Adipocyte (in vitro differentiated cells): ENCODE results near the gene SMTN.
"Not testable (repeated sequence)": the region's sequence is repeated elsewhere in the genome, so short reads cannot be mapped to it uniquely, and the experiment has no call there.

Experiments used
- DNase-seq: peaks from one replicate; pipeline ENCODE4 v3.0.0-alpha.2; 2015; ENCODE audit warnings: low read depth
- H3K27me3 ChIP-seq: replicated peaks from 2 replicates; pipeline ENCODE4 v1.7.0; 2013; ENCODE audit warnings: mild to moderate bottlenecking, low read length, moderate library complexity; ENCODE audit not compliant: control insufficient read depth, insufficient read depth
- H3K36me3 ChIP-seq: 2 replicates; pipeline ENCODE4 v1.7.0; 2013; ENCODE audit warnings: low read length, mild to moderate bottlenecking, moderate library complexity; ENCODE audit not compliant: control insufficient read depth, insufficient read depth, severe bottlenecking
- H3K4me1 ChIP-seq: 2 replicates; pipeline ENCODE4 v1.7.0; 2013; ENCODE audit warnings: mild to moderate bottlenecking, low read length, moderate library complexity; ENCODE audit not compliant: control insufficient read depth, insufficient read depth
- H3K4me3 ChIP-seq: 2 replicates; pipeline ENCODE4 v1.7.0; 2013; ENCODE audit warnings: mild to moderate bottlenecking, low read length, moderate library complexity
- H3K9ac ChIP-seq: 2 replicates; pipeline ENCODE4 v1.7.0; 2013; ENCODE audit warnings: mild to moderate bottlenecking, low read length, moderate library complexity
- H3K9me3 ChIP-seq: 2 replicates; pipeline ENCODE4 v1.7.0; 2013; ENCODE audit warnings: mild to moderate bottlenecking, low read length, moderate library complexity; ENCODE audit not compliant: control insufficient read depth

SMTN gene

GRCh38 chr22:31102441-31103081 is 21.4 kb downstream of the SMTN start:
- Histone ChIP-seq H3K27me3 (no peaks in the 10 kb centered on the region), H3K9me3 (no peaks in the 10 kb centered on the region), H3K4me1 (peaks cover 52% of the 10 kb centered on the region), H3K9ac (peak overlapping the region; percentile 68), H3K4me3 (no peak overlapping the region), H3K36me3 (peaks cover 20% of the 10 kb centered on the region)
- DNase-seq, result peak; percentile 97

- Histone ChIP-seq H3K36me3 (peaks cover 16% of the 10 kb centered on the region), H3K27me3 (no peaks in the 10 kb centered on the region), H3K4me3 (no peak overlapping the region), H3K4me1 (peaks cover 56% of the 10 kb centered on the region), H3K9ac (peak overlapping the region; percentile 68), H3K9me3 (no peaks in the 10 kb centered on the region)
- DNase-seq, result no peak
Observed at GRCh38 chr22:31103111-31103510, 22.0 kb downstream of the SMTN start.

- no peaks in the 10 kb centered on the region for H3K27me3 ChIP-seq
- H3K36me3 ChIP-seq, result peaks cover 14% of the 10 kb centered on the region
- peak overlapping the region; percentile 68 for H3K9ac ChIP-seq
- no peaks in the 10 kb centered on the region for H3K9me3 ChIP-seq
- H3K4me3 ChIP-seq, result no peak overlapping the region
- no peak for DNase-seq
- H3K4me1 ChIP-seq, result peaks cover 53% of the 10 kb centered on the region
Observed at GRCh38 chr22:31103899-31104694, 23.0 kb downstream of the SMTN start.

GRCh38 chr22:31104869-31105268 is 23.8 kb downstream of the SMTN start:
- Histone ChIP-seq H3K4me1 (peaks cover 45% of the 10 kb centered on the region), H3K9me3 (no peaks in the 10 kb centered on the region), H3K27me3 (no peaks in the 10 kb centered on the region), H3K36me3 (peaks cover 14% of the 10 kb centered on the region), H3K4me3 (no peak overlapping the region), H3K9ac (no peak overlapping the region)
- no peak for DNase-seq

GRCh38 chr22:31105282-31105929 is 24.3 kb downstream of the SMTN start:
- Histone ChIP-seq H3K36me3 (peaks cover 14% of the 10 kb centered on the region), H3K4me3 (peak overlapping the region; percentile 92), H3K27me3 (no peaks in the 10 kb centered on the region), H3K9me3 (no peaks in the 10 kb centered on the region), H3K4me1 (peaks cover 45% of the 10 kb centered on the region), H3K9ac (peak overlapping the region; percentile 100)
- DNase-seq, result no peak

GRCh38 chr22:31106001-31106571 is 25.0 kb downstream of the SMTN start:
- Histone ChIP-seq H3K9ac (peak overlapping the region; percentile 100), H3K36me3 (peaks cover 14% of the 10 kb centered on the region), H3K9me3 (no peaks in the 10 kb centered on the region), H3K4me1 (peaks cover 43% of the 10 kb centered on the region), H3K27me3 (no peaks in the 10 kb centered on the region), H3K4me3 (peak overlapping the region; percentile 92)
- no peak for DNase-seq

GRCh38 chr22:31106731-31107177 is 25.6 kb downstream of the SMTN start:
- H3K4me3 ChIP-seq, result peak overlapping the region; percentile 92
- peaks cover 38% of the 10 kb centered on the region for H3K4me1 ChIP-seq
- no peaks in the 10 kb centered on the region for H3K9me3 ChIP-seq
- peaks cover 14% of the 10 kb centered on the region for H3K36me3 ChIP-seq
- DNase-seq, result peak; percentile 65
- H3K9ac ChIP-seq, result peak overlapping the region; percentile 100
- no peaks in the 10 kb centered on the region for H3K27me3 ChIP-seq

- Histone ChIP-seq H3K4me1 (peaks cover 32% of the 10 kb centered on the region), H3K36me3 (peaks cover 14% of the 10 kb centered on the region), H3K27me3 (no peaks in the 10 kb centered on the region), H3K9ac (peak within 1 kb of the TSS; percentile 100), H3K9me3 (no peaks in the 10 kb centered on the region), H3K4me3 (peak within 1 kb of the TSS; percentile 92)
- DNase-seq, result peak; percentile 99
Observed at GRCh38 chr22:31107178-31107893, 26.2 kb downstream of the SMTN start, which contains the start of gene SELENOM. TSS of gene SELENOM (minus strand) at chr22:31107568. CDS start at chr22:31107505, 63 bp downstream.

GRCh38 chr22:31107894-31108218 is 26.7 kb downstream of the SMTN start:
- peaks cover 14% of the 10 kb centered on the region for H3K36me3 ChIP-seq
- DNase-seq, result no peak
- H3K4me1 ChIP-seq, result peaks cover 28% of the 10 kb centered on the region
- H3K4me3 ChIP-seq, result peak overlapping the region; percentile 68
- H3K27me3 ChIP-seq, result no peaks in the 10 kb centered on the region
- H3K9me3 ChIP-seq, result no peaks in the 10 kb centered on the region
- peak overlapping the region; percentile 66 for H3K9ac ChIP-seq

DNA sequence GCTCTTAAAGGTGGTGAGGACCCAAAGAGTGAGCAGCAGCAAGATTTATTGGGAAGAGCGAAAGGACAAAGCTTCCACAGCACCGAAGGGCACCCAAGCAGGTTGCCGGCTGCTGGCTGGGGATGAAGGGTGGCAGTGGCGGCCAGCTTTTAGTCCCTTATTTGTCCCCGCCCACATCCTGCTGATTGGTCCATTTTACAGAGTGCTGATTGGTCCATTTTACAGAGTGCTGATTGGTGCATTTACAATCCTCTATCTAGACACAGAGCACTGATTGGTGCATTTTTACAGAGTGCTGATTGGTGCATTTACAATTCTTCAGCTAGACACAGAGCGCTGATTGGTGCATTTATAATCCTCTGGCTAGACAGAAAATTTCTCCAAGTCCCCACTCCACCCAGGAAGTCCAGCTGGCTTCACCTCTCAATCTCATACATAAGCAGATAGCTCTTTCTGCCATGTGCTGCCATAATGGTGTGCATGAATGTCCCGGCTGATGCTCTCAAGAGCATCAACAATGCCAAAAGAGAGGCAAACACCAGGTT is 31.5 kb downstream of the SMTN start:
- H3K27me3 ChIP-seq, H3K4me1 ChIP-seq, H3K36me3 ChIP-seq, H3K4me3 ChIP-seq, DNase-seq, H3K9ac ChIP-seq, H3K9me3 ChIP-seq: not testable (repeated sequence)
